Left lung (tissue), 10 donors: ENCODE results near the gene XIRP1. TPM values are rescaled to one million over a fixed set of nuclear protein-coding genes. Genes with fewer than 3 reads are reported as not detected.
A peak's percentile ranks its signal among the peaks of the same experiment; 100 is the strongest.

ENCODE experiments used
- ATAC-seq: fragments of 200-7000 bp; cut with Tn5 transposase; one replicate; pipeline ENCODE4 v1.9.1; 2020; ENCODE audit warnings: moderate library complexity
- DNase-seq, 4 donors: peaks; one replicate each; pipeline ENCODE4 v3.0.0-alpha.2; 2013 to 2020
- H3K27ac ChIP-seq, 2 donors: fragments of 200-600 bp; sonication (generic) in 1 of 2; one replicate each; pipeline versions ENCODE4 v1.5.0 to v1.8.0; 2020 to 2021
- H3K27me3 ChIP-seq, 2 donors: fragments of 200-600 bp; sonication (generic) in 1 of 2; one replicate each; pipeline versions ENCODE4 v1.5.0 to v1.8.0; 2020 to 2021
- H3K36me3 ChIP-seq, 2 donors: fragments of 200-600 bp; sonication (generic) in 1 of 2; one replicate each; pipeline versions ENCODE4 v1.5.0 to v1.8.0; 2020 to 2021
- H3K4me1 ChIP-seq, 2 donors: fragments of 200-600 bp; one replicate each; pipeline ENCODE4 v1.8.0; 2021
- H3K4me3 ChIP-seq, 2 donors: fragments of 200-600 bp; sonication (generic) in 1 of 2; one replicate each; pipeline versions ENCODE4 v1.5.0 to v1.8.0; 2020 to 2021; ENCODE audit warnings: mild to moderate bottlenecking in 1 of 2
- H3K9me3 ChIP-seq, 2 donors: fragments of 200-600 bp; sonication (generic) in 1 of 2; one replicate each; pipeline versions ENCODE4 v1.5.0 to v1.8.0; 2020 to 2021
- CTCF ChIP-seq, 2 donors: fragments of 200-600 bp; sonication (generic) in 1 of 2; IDR thresholded peaks; one replicate each; pipeline versions ENCODE4 v1.5.0 to v1.8.0; 2021; ENCODE audit warnings: antibody characterized with exemption in 2 of 2
- intact Hi-C, 2 donors: fragments of 100-400 bp; cut with DNase I; formaldehyde crosslinking; loops; one replicate each; pipeline versions ENCODE4 v1.11.2 to v1.14.2; 2022
- polyA plus RNA-seq, 6 donors: library from polyadenylated mRNA; unstranded; fragments of 120-200 nt; gene quantifications; one replicate each; pipeline ENCODE4 v1.2.1, GENCODE V29; 2013; ENCODE audit not compliant: insufficient read length in 6 of 6
- total RNA-seq, 2 donors: library from RNA; stranded (reverse); fragmentation: NEBNext Ultra II Directional; extraction: Animal tissue kit (Norgen Biotek cat#: 25700); gene quantifications; one replicate each; pipeline ENCODE4 v1.2.1, GENCODE V29; 2021
- donor health status: DM: no; HTN: yes; CAD: no.
- donor health status: DM: no; HTN: no; CAD: no.

The XIRP1 gene
- total and polyA plus RNA-seq, 8 donors, result 0.03 to 0.18 (median 0.07) TPM

GRCh38 chr3:39184081-39184967 lies 8.1 kb downstream of the XIRP1 start:
- no peak overlapping the region for H3K27ac ChIP-seq
- ATAC-seq, result no peak
- no peak overlapping the region for H3K4me3 ChIP-seq
- TF ChIP-seq CTCF (IDR thresholded peaks at IDR 0.05), result no peak
- H3K36me3 ChIP-seq, result no peaks in the 10 kb centered on the region
- no peaks in the 10 kb centered on the region for H3K27me3 ChIP-seq
- intact Hi-C loops, result loop anchor here in 1 of 2 donors (5.0 kb wide), 1 partner anchor 37 kb away; no protein-coding TSS in a partner anchor
- H3K9me3 ChIP-seq, result no peaks in the 10 kb centered on the region
- DNase-seq, result no peak
- H3K4me1 ChIP-seq, result peaks cover 6 to 33% of the 10 kb centered on the region in 2 donors

- H3K27ac ChIP-seq, result peak overlapping the region in 1 of 2 donors; percentile 41
- intact Hi-C loops, result loop anchor here in 1 of 2 donors (5.0 kb wide), 1 partner anchor 36 kb away; no protein-coding TSS in a partner anchor
- peaks cover 8 to 42% of the 10 kb centered on the region in 2 donors for H3K4me1 ChIP-seq
- no peak overlapping the region for H3K4me3 ChIP-seq
- H3K9me3 ChIP-seq, result no peaks in the 10 kb centered on the region
- DNase-seq, result no peak
- no peak for ATAC-seq
- H3K27me3 ChIP-seq, result no peaks in the 10 kb centered on the region
- H3K36me3 ChIP-seq, result no peaks in the 10 kb centered on the region
- no peak for TF ChIP-seq CTCF (IDR thresholded peaks at IDR 0.05)
These were observed 8.9 kb downstream of the XIRP1 start for GRCh38 chr3:39183211-39184080.

- peak overlapping the region; percentile 72 to 92 for H3K27ac ChIP-seq
- H3K9me3 ChIP-seq, result no peaks in the 10 kb centered on the region
- TF ChIP-seq CTCF (IDR thresholded peaks at IDR 0.05), result no peak
- intact Hi-C loops, result loop anchor here in 1 of 2 donors (5.0 kb wide), 1 partner anchor 34 kb away; no protein-coding TSS in a partner anchor
- DNase-seq (no peak), ATAC-seq (no peak)
- H3K27me3 ChIP-seq, result no peaks in the 10 kb centered on the region
- H3K4me3 ChIP-seq, result peak overlapping the region in 1 of 2 donors; percentile 39
- H3K4me1 ChIP-seq, result peaks cover 18 to 56% of the 10 kb centered on the region in 2 donors
- H3K36me3 ChIP-seq, result no peaks in the 10 kb centered on the region
These were observed 10.7 kb downstream of the XIRP1 start for GRCh38 chr3:39181408-39182335.

- Histone ChIP-seq H3K27me3 (no peaks in the 10 kb centered on the region), H3K4me3 (peak overlapping the region; percentile 12 to 39), H3K4me1 (peaks cover 18 to 63% of the 10 kb centered on the region in 2 donors), H3K27ac (peak overlapping the region; percentile 72 to 92), H3K36me3 (no peaks in the 10 kb centered on the region), H3K9me3 (no peaks in the 10 kb centered on the region)
- DNase-seq, result peak; percentile 75 to 98 (median 94)
- peak in 1 of 2 donors; percentile 41 for TF ChIP-seq CTCF (IDR thresholded peaks at IDR 0.05)
- peak; percentile 83 for ATAC-seq
- intact Hi-C loops, result loop anchor here in 1 of 2 donors (5.0 kb wide), 1 partner anchor 33 kb away; no protein-coding TSS in a partner anchor
These were observed 11.6 kb downstream of the XIRP1 start for GRCh38 chr3:39180546-39181346.
